GM23338 (cell line): Measurements from ENCODE around the gene NDUFA13. TPM values are rescaled to one million over a fixed set of nuclear protein-coding genes. Genes with fewer than 3 reads are reported as not detected.

Experiments used
- ATAC-seq: fragments of 200-7000 bp; cut with Tn5 transposase; 3 replicates; pipeline ENCODE4 v1.9.1; 2020
- DNase-seq: peaks from one replicate; pipeline ENCODE4 v3.0.0-alpha.2; 2015; ENCODE audit warnings: low spot score
- H2AFZ ChIP-seq: fragments of 200-600 bp; sonication (generic); 2 replicates; pipeline ENCODE4 v1.8.0; 2016; ENCODE audit warnings: antibody characterized with exemption, mild to moderate bottlenecking, moderate library complexity
- H3F3A ChIP-seq: fragments of 200-600 bp; sonication (generic); replicated peaks from 2 replicates; pipeline ENCODE4 v1.8.0; 2017; ENCODE audit warnings: antibody characterized with exemption, mixed run types, low read depth
- H3K27ac ChIP-seq: fragments of 200-600 bp; sonication (generic); 2 replicates; pipeline ENCODE4 v1.6.1; 2016; ENCODE audit warnings: low read depth
- H3K27me3 ChIP-seq: fragments of 200-600 bp; sonication (generic); 2 replicates; pipeline ENCODE4 v1.8.0; 2016; ENCODE audit warnings: mild to moderate bottlenecking, mixed run types, moderate library complexity; ENCODE audit not compliant: insufficient read depth
- H3K36me3 ChIP-seq: fragments of 200-600 bp; sonication (generic); 2 replicates; pipeline ENCODE4 v1.8.0; 2016; ENCODE audit warnings: mild to moderate bottlenecking; ENCODE audit not compliant: insufficient read depth
- H3K4me1 ChIP-seq: fragments of 200-600 bp; sonication (generic); 2 replicates; pipeline ENCODE4 v1.8.0; 2016; ENCODE audit warnings: mild to moderate bottlenecking, moderate library complexity; ENCODE audit not compliant: insufficient read depth
- H3K4me2 ChIP-seq: fragments of 200-600 bp; sonication (generic); 2 replicates; pipeline ENCODE4 v1.7.1; 2017; ENCODE audit warnings: mixed run types
- H3K4me3 ChIP-seq: fragments of 200-600 bp; sonication (generic); 2 replicates; pipeline ENCODE4 v1.6.1; 2016; ENCODE audit warnings: mixed run types
- H3K79me2 ChIP-seq: fragments of 200-600 bp; sonication (generic); replicated peaks from 2 replicates; pipeline ENCODE4 v1.8.0; 2017; ENCODE audit warnings: mild to moderate bottlenecking; ENCODE audit not compliant: insufficient read depth
- H3K9me2 ChIP-seq: fragments of 200-600 bp; sonication (generic); 2 replicates; pipeline ENCODE4 v1.8.0; 2017; ENCODE audit not compliant: insufficient read depth
- H4K20me1 ChIP-seq: fragments of 200-600 bp; sonication (generic); replicated peaks from 2 replicates; pipeline ENCODE4 v1.8.0; 2017; ENCODE audit warnings: mild to moderate bottlenecking; ENCODE audit not compliant: insufficient read depth
- H3K27ac Mint-ChIP-seq: 2 replicates; pipeline ENCODE4 v1.8.0; 2020; ENCODE audit warnings: inconsistent platforms, mild to moderate bottlenecking, moderate library complexity, mixed read lengths
- H3K27me3 Mint-ChIP-seq: 3 replicates; pipeline ENCODE4 v1.8.0; 2022; ENCODE audit warnings: low read depth, mild to moderate bottlenecking, moderate library complexity, mixed read lengths, inconsistent platforms; ENCODE audit not compliant: insufficient read depth, poor library complexity
- H3K36me3 Mint-ChIP-seq: 3 replicates; pipeline ENCODE4 v1.8.0; 2021; ENCODE audit warnings: low read depth, mild to moderate bottlenecking, inconsistent platforms, moderate library complexity, mixed read lengths
- H3K4me1 Mint-ChIP-seq: 3 replicates; pipeline ENCODE4 v1.8.0; 2020; ENCODE audit warnings: mild to moderate bottlenecking, inconsistent platforms, mixed read lengths
- H3K4me3 Mint-ChIP-seq: 3 replicates; pipeline ENCODE4 v1.8.0; 2021; ENCODE audit warnings: moderate library complexity, mild to moderate bottlenecking, inconsistent platforms, mixed read lengths
- H3K9me3 Mint-ChIP-seq: 3 replicates; pipeline ENCODE4 v1.8.0; 2020; ENCODE audit warnings: moderate library complexity, mild to moderate bottlenecking, inconsistent platforms, mixed read lengths
- CREB1 ChIP-seq: fragments of 250-450 bp; sonication (Bioruptor Pico); IDR thresholded peaks from 2 replicates; pipeline ENCODE4 v1.5.0; 2020; ENCODE audit warnings: low read depth, mild to moderate bottlenecking, moderate library complexity
- ETS1 ChIP-seq: IDR thresholded peaks from 2 replicates; pipeline ENCODE4 v1.6.1; 2016; ENCODE audit warnings: antibody characterized with exemption
- EZH2 ChIP-seq: fragments of 200-600 bp; sonication (generic); IDR thresholded peaks from one replicate; pipeline ENCODE4 v1.8.0; 2017; ENCODE audit warnings: antibody characterized with exemption, mild to moderate bottlenecking, low read depth; ENCODE audit not compliant: unreplicated experiment
- EZH2phosphoT487 ChIP-seq: fragments of 200-600 bp; sonication (generic); IDR thresholded peaks from one replicate; pipeline ENCODE4 v1.8.1; 2018; ENCODE audit warnings: antibody characterized with exemption; ENCODE audit not compliant: unreplicated experiment
- JUNB ChIP-seq: IDR thresholded peaks from one replicate; pipeline ENCODE4 v1.6.1; 2016; ENCODE audit warnings: antibody characterized with exemption; ENCODE audit not compliant: unreplicated experiment
- NANOG ChIP-seq: IDR thresholded peaks from 2 replicates; pipeline ENCODE4 v1.6.1; 2016; ENCODE audit warnings: antibody characterized with exemption, borderline replicate concordance
- POLR2AphosphoS5 ChIP-seq: IDR thresholded peaks from 2 replicates; pipeline ENCODE4 v1.6.1; 2016; ENCODE audit warnings: antibody characterized with exemption, low read depth
- STAT1 ChIP-seq: IDR thresholded peaks from one replicate; pipeline ENCODE4 v1.6.1; 2016; ENCODE audit warnings: antibody characterized with exemption; ENCODE audit not compliant: unreplicated experiment
- ZNF114 ChIP-seq: fragments of 250-450 bp; sonication (Bioruptor Pico); IDR thresholded peaks from 2 replicates; pipeline ENCODE4 v1.5.0; 2020; ENCODE audit warnings: mild to moderate bottlenecking, moderate library complexity
- ZNF331 ChIP-seq: fragments of 250-450 bp; sonication (Bioruptor Pico); IDR thresholded peaks from 2 replicates; pipeline ENCODE4 v1.5.0; 2020; ENCODE audit warnings: low read depth, mild to moderate bottlenecking, moderate library complexity
- ZNF462 ChIP-seq: fragments of 250-450 bp; sonication (Bioruptor Pico); IDR thresholded peaks from 2 replicates; pipeline ENCODE4 v1.5.0; 2020; ENCODE audit warnings: mild to moderate bottlenecking, moderate library complexity
- polyA plus RNA-seq: library from polyadenylated mRNA; unstranded; fragments of >200 nt; fragmentation: Nextera tagmentation; extraction: Ambion mirVana; gene quantifications from 2 replicates; pipeline ENCODE4 v1.2.1, GENCODE V29; 2016
- total RNA-seq: library from RNA; depleted of rRNA; stranded (reverse); fragments of >200 nt; shearing (Covaris generic); gene quantifications from 2 replicates; pipeline ENCODE4 v1.2.3, GENCODE V29; 2014
- TF ChIP-seq, protein P1 (sequence below), 2 experiments: fragments of 200-600 bp in 1 of 2; sonication (generic) in 1 of 2; conservative IDR thresholded peaks; 2 replicates each; pipeline versions ENCODE4 v1.5.1 to v1.6.1; 2016 to 2017; ENCODE audit warnings: antibody characterized with exemption in 2 of 2, low read depth in 2 of 2, mild to moderate bottlenecking in 2 of 2, moderate library complexity in 1 of 2
- TF ChIP-seq, protein P2 (sequence below): IDR thresholded peaks from one replicate; pipeline ENCODE4 v1.6.1; 2018; ENCODE audit warnings: antibody characterized with exemption; ENCODE audit not compliant: unreplicated experiment

NDUFA13 gene
- total and polyA plus RNA-seq, 2 experiments from 2014 or later = 143 to 598 TPM

- H3K4me1 Mint-ChIP-seq = peaks cover 67% of the 10 kb centered on the region
- peaks cover 32% of the 10 kb centered on the region for H3K4me1 ChIP-seq
- H3K9me3 Mint-ChIP-seq = no peaks in the 10 kb centered on the region
- ATAC-seq (no peak), DNase-seq (no peak)
- H3K4me3 Mint-ChIP-seq = no peak overlapping the region
- peaks cover 17% of the 10 kb centered on the region for H3K36me3 Mint-ChIP-seq
- H3K4me3 ChIP-seq = no peak overlapping the region
- peaks cover 24% of the 10 kb centered on the region for H3F3A ChIP-seq
- H3K36me3 ChIP-seq = no peaks in the 10 kb centered on the region
- peaks cover 21% of the 10 kb centered on the region for H4K20me1 ChIP-seq
- H3K27ac Mint-ChIP-seq = peak overlapping the region; percentile 73
- H3K79me2 ChIP-seq = peaks cover 65% of the 10 kb centered on the region
- no peaks in the 10 kb centered on the region for H3K9me2 ChIP-seq
- H3K27me3 ChIP-seq = no peaks in the 10 kb centered on the region
- H3K27me3 Mint-ChIP-seq = peaks cover 17% of the 10 kb centered on the region
- no peak overlapping the region for H3K4me2 ChIP-seq
- no peak overlapping the region for H2AFZ ChIP-seq
- no peak for TF ChIP-seq ZNF462 (CRISPR knock-in tag)
- no peak for TF ChIP-seq STAT1
- TF ChIP-seq EZH2phosphoT487 = no peak
- no peak for TF ChIP-seq JUNB
- no peak for TF ChIP-seq NANOG
- TF ChIP-seq POLR2AphosphoS5 = no peak
- TF ChIP-seq ZNF331 = no peak
- TF ChIP-seq, protein P1, sequence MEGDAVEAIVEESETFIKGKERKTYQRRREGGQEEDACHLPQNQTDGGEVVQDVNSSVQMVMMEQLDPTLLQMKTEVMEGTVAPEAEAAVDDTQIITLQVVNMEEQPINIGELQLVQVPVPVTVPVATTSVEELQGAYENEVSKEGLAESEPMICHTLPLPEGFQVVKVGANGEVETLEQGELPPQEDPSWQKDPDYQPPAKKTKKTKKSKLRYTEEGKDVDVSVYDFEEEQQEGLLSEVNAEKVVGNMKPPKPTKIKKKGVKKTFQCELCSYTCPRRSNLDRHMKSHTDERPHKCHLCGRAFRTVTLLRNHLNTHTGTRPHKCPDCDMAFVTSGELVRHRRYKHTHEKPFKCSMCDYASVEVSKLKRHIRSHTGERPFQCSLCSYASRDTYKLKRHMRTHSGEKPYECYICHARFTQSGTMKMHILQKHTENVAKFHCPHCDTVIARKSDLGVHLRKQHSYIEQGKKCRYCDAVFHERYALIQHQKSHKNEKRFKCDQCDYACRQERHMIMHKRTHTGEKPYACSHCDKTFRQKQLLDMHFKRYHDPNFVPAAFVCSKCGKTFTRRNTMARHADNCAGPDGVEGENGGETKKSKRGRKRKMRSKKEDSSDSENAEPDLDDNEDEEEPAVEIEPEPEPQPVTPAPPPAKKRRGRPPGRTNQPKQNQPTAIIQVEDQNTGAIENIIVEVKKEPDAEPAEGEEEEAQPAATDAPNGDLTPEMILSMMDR (conservative IDR thresholded peaks at IDR 0.05; ENCODE audit: low read depth in 2 of 2) = no peak
- no peak for TF ChIP-seq ZNF114 (CRISPR knock-in tag)
- TF ChIP-seq ETS1 = no peak
- no peak for TF ChIP-seq EZH2
- TF ChIP-seq, protein P2, sequence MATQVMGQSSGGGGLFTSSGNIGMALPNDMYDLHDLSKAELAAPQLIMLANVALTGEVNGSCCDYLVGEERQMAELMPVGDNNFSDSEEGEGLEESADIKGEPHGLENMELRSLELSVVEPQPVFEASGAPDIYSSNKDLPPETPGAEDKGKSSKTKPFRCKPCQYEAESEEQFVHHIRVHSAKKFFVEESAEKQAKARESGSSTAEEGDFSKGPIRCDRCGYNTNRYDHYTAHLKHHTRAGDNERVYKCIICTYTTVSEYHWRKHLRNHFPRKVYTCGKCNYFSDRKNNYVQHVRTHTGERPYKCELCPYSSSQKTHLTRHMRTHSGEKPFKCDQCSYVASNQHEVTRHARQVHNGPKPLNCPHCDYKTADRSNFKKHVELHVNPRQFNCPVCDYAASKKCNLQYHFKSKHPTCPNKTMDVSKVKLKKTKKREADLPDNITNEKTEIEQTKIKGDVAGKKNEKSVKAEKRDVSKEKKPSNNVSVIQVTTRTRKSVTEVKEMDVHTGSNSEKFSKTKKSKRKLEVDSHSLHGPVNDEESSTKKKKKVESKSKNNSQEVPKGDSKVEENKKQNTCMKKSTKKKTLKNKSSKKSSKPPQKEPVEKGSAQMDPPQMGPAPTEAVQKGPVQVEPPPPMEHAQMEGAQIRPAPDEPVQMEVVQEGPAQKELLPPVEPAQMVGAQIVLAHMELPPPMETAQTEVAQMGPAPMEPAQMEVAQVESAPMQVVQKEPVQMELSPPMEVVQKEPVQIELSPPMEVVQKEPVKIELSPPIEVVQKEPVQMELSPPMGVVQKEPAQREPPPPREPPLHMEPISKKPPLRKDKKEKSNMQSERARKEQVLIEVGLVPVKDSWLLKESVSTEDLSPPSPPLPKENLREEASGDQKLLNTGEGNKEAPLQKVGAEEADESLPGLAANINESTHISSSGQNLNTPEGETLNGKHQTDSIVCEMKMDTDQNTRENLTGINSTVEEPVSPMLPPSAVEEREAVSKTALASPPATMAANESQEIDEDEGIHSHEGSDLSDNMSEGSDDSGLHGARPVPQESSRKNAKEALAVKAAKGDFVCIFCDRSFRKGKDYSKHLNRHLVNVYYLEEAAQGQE = no peak
- no peak for TF ChIP-seq CREB1 (CRISPR knock-in tag)
- H3K27ac ChIP-seq = peak overlapping the region; percentile 66; the same call in 1 of the 2 replicates
Observed at GRCh38 chr19:19485998-19486290, 30.1 kb upstream of the NDUFA13 start.
